GM20431 (cell line): Measurements from ENCODE around the gene DRICH1.
"Not testable (repeated sequence)": the region's sequence is repeated elsewhere in the genome, so short reads cannot be mapped to it uniquely, and the experiment has no call there.

Source experiments
- in situ Hi-C: fragments of 300-500 bp; cut with MseI, MboI; formaldehyde crosslinking; loops from one replicate; pipeline ENCODE4 v1.15.0; 2020; ENCODE audit warnings: low sequenced_read_pairs; ENCODE audit not compliant: unreplicated experiment

DRICH1 gene

GRCh38 chr22:23604939-23605712, 27.0 kb downstream of the DRICH1 start:
- in situ Hi-C loops: no loop called here

- in situ Hi-C loops: no loop called here
Measured at GRCh38 chr22:23603266-23603665, 28.9 kb downstream of the DRICH1 start.

- in situ Hi-C loops: no loop called here
Measured at GRCh38 chr22:23598805-23599518, 33.2 kb downstream of the DRICH1 start.

GRCh38 chr22:23597576-23598268, 34.4 kb downstream of the DRICH1 start:
- in situ Hi-C loops: not testable (repeated sequence)

GRCh38 chr22:23595904-23596303, 36.2 kb downstream of the DRICH1 start:
- in situ Hi-C loops: not testable (repeated sequence)

GRCh38 chr22:23591846-23592245, 40.3 kb downstream of the DRICH1 start:
- in situ Hi-C loops: no loop called here

- in situ Hi-C loops: no loop called here
Measured at GRCh38 chr22:23591201-23591791, 40.8 kb downstream of the DRICH1 start.

- in situ Hi-C loops: no loop called here
Measured at GRCh38 chr22:23583836-23584235, 48.3 kb downstream of the DRICH1 start.

- in situ Hi-C loops: no loop called here
Measured at GRCh38 chr22:23583153-23583552, 49.0 kb downstream of the DRICH1 start.

- in situ Hi-C loops: no loop called here
Measured at GRCh38 chr22:23581260-23581650, 50.9 kb downstream of the DRICH1 start.

- in situ Hi-C loops: no loop called here
Measured at GRCh38 chr22:23580576-23581259, 51.4 kb downstream of the DRICH1 start.

- in situ Hi-C loops: no loop called here
Measured at GRCh38 chr22:23579870-23580575, 52.1 kb downstream of the DRICH1 start, which contains the start of gene IGLL1. Gene IGLL1 (minus strand): TSS chr22:23580290. CDS start chr22:23580190, 100 bp downstream.

GRCh38 chr22:23579280-23579679, 52.8 kb downstream of the DRICH1 start:
- in situ Hi-C loops: no loop called here

- in situ Hi-C loops: no loop called here
Measured at GRCh38 chr22:23578306-23578705, 53.8 kb downstream of the DRICH1 start.

GRCh38 chr22:23576681-23577080, 55.4 kb downstream of the DRICH1 start:
- in situ Hi-C loops: no loop called here

GRCh38 chr22:23575601-23576000, 56.5 kb downstream of the DRICH1 start:
- in situ Hi-C loops: no loop called here

- in situ Hi-C loops: no loop called here
Measured at GRCh38 chr22:23574877-23575276, 57.2 kb downstream of the DRICH1 start.

- in situ Hi-C loops: no loop called here
Measured at GRCh38 chr22:23574371-23574811, 57.7 kb downstream of the DRICH1 start.

GRCh38 chr22:23573701-23574235, 58.4 kb downstream of the DRICH1 start:
- in situ Hi-C loops: not testable (repeated sequence)
